K562 (cell line): ENCODE measurements around the gene CDKN2AIPNL. TPM values are rescaled to one million over a fixed set of nuclear protein-coding genes. Genes with fewer than 3 reads are reported as not detected.

Source experiments
- BRCA1 ChIP-seq, 2 experiments: fragments of 450-650 bp in 1 of 2; sonication (generic) in 1 of 2; formaldehyde crosslinking in 1 of 2; IDR thresholded peaks; 2 replicates each; pipeline versions ENCODE4 v1.5.0 to v1.6.1; 2017 to 2020; ENCODE audit warnings: mild to moderate bottlenecking in 1 of 2, missing genetic modification reagents in 1 of 2
- CAMTA2 ChIP-seq: fragments of 250-450 bp; sonication (Bioruptor Pico); conservative IDR thresholded peaks from 2 replicates; pipeline ENCODE4 v1.5.1; 2022
- CHAMP1 ChIP-seq: fragments of 450-650 bp; IDR thresholded peaks from 2 replicates; pipeline ENCODE4 v1.6.1; 2016; ENCODE audit warnings: mild to moderate bottlenecking
- CHD1 ChIP-seq: fragments of 200-600 bp; sonication (generic); IDR thresholded peaks from one replicate; pipeline ENCODE4 v1.6.1; 2012; ENCODE audit warnings: mild to moderate bottlenecking, moderate library complexity, low read length, inconsistent platforms
- DMBX1 ChIP-seq: fragments of 250-450 bp; sonication (Bioruptor Pico); IDR thresholded peaks from 2 replicates; pipeline ENCODE4 v1.8.0; 2022; ENCODE audit warnings: inconsistent platforms, mild to moderate bottlenecking, moderate library complexity, borderline replicate concordance
- ELF2 ChIP-seq: fragments of 250-450 bp; sonication (Bioruptor Pico); IDR thresholded peaks from 2 replicates; pipeline ENCODE4 v1.5.0; 2021; ENCODE audit warnings: mild to moderate bottlenecking
- ERF ChIP-seq: fragments of 450-650 bp; formaldehyde crosslinking; IDR thresholded peaks from 2 replicates; pipeline ENCODE4 v1.4.0; 2020; ENCODE audit warnings: mild to moderate bottlenecking, mixed read lengths
- HCFC1 ChIP-seq: IDR thresholded peaks from 2 replicates; pipeline ENCODE4 v1.6.1; 2012; ENCODE audit warnings: low read depth, low read length, improper control_type of control experiment
- KLF6 ChIP-seq: fragments of 250-450 bp; sonication (Bioruptor Pico); IDR thresholded peaks from 2 replicates; pipeline ENCODE4 v1.4.0; 2020; ENCODE audit warnings: mild to moderate bottlenecking, moderate library complexity, borderline replicate concordance
- MTA3 ChIP-seq: fragments of 450-650 bp; formaldehyde crosslinking; IDR thresholded peaks from 2 replicates; pipeline ENCODE4 v1.6.1; 2017; ENCODE audit warnings: mild to moderate bottlenecking, borderline replicate concordance
- MTF1 ChIP-seq: fragments of 250-450 bp; sonication (Bioruptor Pico); IDR thresholded peaks from 2 replicates; pipeline ENCODE4 v1.9.0; 2021; ENCODE audit warnings: moderate library complexity, mild to moderate bottlenecking, inconsistent platforms, borderline replicate concordance
- NFE2 ChIP-seq: IDR thresholded peaks from 2 replicates; pipeline ENCODE4 v1.6.1; 2014; ENCODE audit warnings: antibody characterized with exemption, low read depth
- NUFIP1 ChIP-seq: fragments of 450-650 bp; IDR thresholded peaks from 2 replicates; pipeline ENCODE4 v1.6.1; 2018; ENCODE audit not compliant: partially characterized antibody
- OTX1 ChIP-seq: fragments of 450-650 bp; formaldehyde crosslinking; IDR thresholded peaks from 2 replicates; pipeline ENCODE4 v1.4.0; 2022; ENCODE audit warnings: mild to moderate bottlenecking
- PCBP2 ChIP-seq: fragments of 200-400 bp; formaldehyde crosslinking; IDR thresholded peaks from 2 replicates; pipeline ENCODE4 v1.6.1; 2018; ENCODE audit warnings: low read length, low read depth, mild to moderate bottlenecking, moderate library complexity; ENCODE audit not compliant: poor library complexity, severe bottlenecking
- PHF20 ChIP-seq: fragments of 450-650 bp; IDR thresholded peaks from 2 replicates; pipeline ENCODE4 v1.6.1; 2018; ENCODE audit not compliant: partially characterized antibody
- POLR2B ChIP-seq: fragments of 450-650 bp; IDR thresholded peaks from 2 replicates; pipeline ENCODE4 v1.6.1; 2018; ENCODE audit warnings: low read depth; ENCODE audit not compliant: partially characterized antibody
- RAD21 ChIP-seq, 2 experiments: fragments of 250-450 bp in 1 of 2; fragments of 450-650 bp in 1 of 2; sonication (Bioruptor Pico) in 1 of 2; formaldehyde crosslinking in 1 of 2; IDR thresholded peaks in 1 of 2; conservative IDR thresholded peaks in 1 of 2; 2 replicates each; pipeline versions ENCODE4 v1.4.0 to v1.8.0; 2020 to 2022; ENCODE audit warnings: mild to moderate bottlenecking in 2 of 2, moderate library complexity in 1 of 2
- RBM17 ChIP-seq: fragments of 200-400 bp; formaldehyde crosslinking; IDR thresholded peaks from 2 replicates; pipeline ENCODE4 v1.6.1; 2017; ENCODE audit warnings: low read depth, mild to moderate bottlenecking, low read length, borderline replicate concordance
- SMAD3 ChIP-seq: fragments of 450-650 bp; formaldehyde crosslinking; conservative IDR thresholded peaks from 2 replicates; pipeline ENCODE4 v1.4.0; 2020; ENCODE audit warnings: mild to moderate bottlenecking
- SOX6 ChIP-seq: fragments of 450-650 bp; IDR thresholded peaks from 2 replicates; pipeline ENCODE4 v1.6.1; 2014; ENCODE audit warnings: mild to moderate bottlenecking
- TAF7 ChIP-seq: fragments of 450-650 bp; IDR thresholded peaks from 2 replicates; pipeline ENCODE4 v1.6.1; 2016; ENCODE audit warnings: missing genetic modification characterization, missing compliant biosample characterization
- XRCC4 ChIP-seq: IDR thresholded peaks from one replicate; pipeline ENCODE4 v1.6.1; 2011; ENCODE audit not compliant: insufficient read depth, insufficient read length; ENCODE audit errors: extremely low read depth
- ZEB2 ChIP-seq: fragments of 450-650 bp; IDR thresholded peaks from 2 replicates; pipeline ENCODE4 v1.6.1; 2016
- ZNF146 ChIP-seq: IDR thresholded peaks from one replicate; pipeline ENCODE4 v1.6.1; 2018; ENCODE audit warnings: missing compliant biosample characterization; ENCODE audit not compliant: unreplicated experiment
- ZNF184 ChIP-seq: sonication (generic); formaldehyde crosslinking; IDR thresholded peaks from 2 replicates; pipeline ENCODE4 v1.5.0; 2020; ENCODE audit warnings: missing genetic modification reagents
- ZNF583 ChIP-seq: fragments of 250-450 bp; sonication (Bioruptor Pico); IDR thresholded peaks from 2 replicates; pipeline ENCODE4 v1.4.0; 2020
- polyA plus RNA-seq, 8 experiments: library from polyadenylated mRNA; depleted of rRNA in 4 of 8; stranded (reverse) in 5 of 8; unstranded in 3 of 8; fragments of >200 nt; fragmentation: Nextera tagmentation in 2 of 8; fragmentation: Illumina TruSeq in 1 of 8; extraction: Ambion mirVana in 2 of 8; extraction: Trizol in 1 of 8; gene quantifications; 2 replicates each; pipeline versions ENCODE4 v1.2.1 to v1.2.3, GENCODE V29; 2011 to 2014; ENCODE audit warnings: inconsistent platforms in 1 of 8, missing spikeins in 1 of 8
- total RNA-seq, 7 experiments: library from RNA; depleted of rRNA in 6 of 7; stranded (reverse); fragments of >200 nt in 6 of 7; fragmentation: Illumina TruSeq in 2 of 7; extraction: Trizol in 2 of 7; gene quantifications; 2 replicates each; pipeline versions ENCODE4 v1.2.1 to v1.2.3, GENCODE V29; 2011 to 2021; ENCODE audit warnings: low replicate concordance in 1 of 7

The CDKN2AIPNL gene
- total and polyA plus RNA-seq, 9 of the 15 experiments (the other 6 are each of a cell fraction or from before 2014, with no cell fraction given) = 19.9 to 46.9 (median 42.2) TPM

GRCh38 chr5:134411546-134412266 lies at the start of gene CDKN2AIPNL (continued):
- no peak; the same call in 1 of the 2 replicates for TF ChIP-seq ZNF583 (CRISPR knock-in tag)
- TF ChIP-seq NUFIP1 = peak; percentile 78
- TF ChIP-seq DMBX1 (CRISPR knock-in tag) = peak; percentile 74; the same call in 1 of the 2 replicates
- TF ChIP-seq XRCC4 = no peak
- no peak for TF ChIP-seq BRCA1 (IDR thresholded peaks at IDR 0.05)
- no peak for TF ChIP-seq BRCA1 (CRISPR knock-in tag; IDR thresholded peaks at IDR 0.05)
- peak; percentile 76; the same call in 1 of the 2 replicates for TF ChIP-seq ERF (CRISPR knock-in tag)
- TF ChIP-seq CHAMP1 = peak; percentile 58; the same call in 1 of the 2 replicates
- TF ChIP-seq MTA3 = peak; percentile 82
- peak; percentile 66 for TF ChIP-seq SOX6
- no peak for TF ChIP-seq KLF6
- peak; percentile 90 for TF ChIP-seq PHF20
- no peak for TF ChIP-seq ZNF184 (CRISPR knock-in tag)
- no peak; the same call in 1 of the 2 replicates for TF ChIP-seq ZEB2
- peak; percentile 82 for TF ChIP-seq POLR2B
- TF ChIP-seq SMAD3 = no peak
- peak; percentile 89 for TF ChIP-seq TAF7 (tag)
- peak; percentile 49 to 60 for TF ChIP-seq RAD21 (CRISPR knock-in tag; conservative IDR thresholded peaks at IDR 0.05 in 1 of 2, IDR thresholded peaks at IDR 0.05 in 1 of 2)
- TF ChIP-seq HCFC1 = peak; percentile 82
- no peak for TF ChIP-seq CAMTA2 (CRISPR knock-in tag)
- no peak for TF ChIP-seq MTF1 (CRISPR knock-in tag)
- no peak for TF ChIP-seq ZNF146 (CRISPR knock-in tag)
- no peak for TF ChIP-seq PCBP2
- no peak for TF ChIP-seq ELF2 (CRISPR knock-in tag)
- peak; percentile 14 for TF ChIP-seq CHD1
- 0 out of 2 replicates have a peak, but pooled peaks have one; percentile 54 for TF ChIP-seq OTX1 (CRISPR knock-in tag)
- no peak for TF ChIP-seq RBM17
- peak; percentile 11; the same call in 1 of the 2 replicates for TF ChIP-seq NFE2
